RPMI8226 (cell line): ENCODE measurements around the gene GP1BA.

ENCODE experiments used
- DNase-seq: peaks from one replicate; pipeline ENCODE4 v3.0.0-alpha.2; 2015

Gene GP1BA

GRCh38 chr17:4951486-4951885, 19.4 kb downstream of the GP1BA start:
- peak; percentile 49 for DNase-seq

- no peak for DNase-seq
Measured at GRCh38 chr17:4953451-4953961, 21.4 kb downstream of the GP1BA start.

- DNase-seq, result no peak
Measured at GRCh38 chr17:4955091-4955490, 23.0 kb downstream of the GP1BA start.

GRCh38 chr17:4956493-4957061, 24.5 kb downstream of the GP1BA start:
- DNase-seq, result no peak

- no peak for DNase-seq
Measured at GRCh38 chr17:4958102-4958501, 26.0 kb downstream of the GP1BA start.

- no peak for DNase-seq
Measured at GRCh38 chr17:4959261-4959965, 27.3 kb downstream of the GP1BA start.

- no peak for DNase-seq
Measured at GRCh38 chr17:4960279-4960922, 28.3 kb downstream of the GP1BA start.

GRCh38 chr17:4965311-4965986, 33.4 kb downstream of the GP1BA start:
- DNase-seq, result no peak

- peak; percentile 95 for DNase-seq
Measured at GRCh38 chr17:4966844-4967538, 34.9 kb downstream of the GP1BA start.

GRCh38 chr17:4967539-4968485, 35.7 kb downstream of the GP1BA start, which contains the start of gene SPAG7:
SPAG7 (minus strand) TSS chr17:4967817; CDS start chr17:4967804, 13 bp downstream.
- peak; percentile 94 for DNase-seq

- DNase-seq, result no peak
Measured at GRCh38 chr17:4968486-4969046, 36.5 kb downstream of the GP1BA start.

- no peak for DNase-seq
Measured at GRCh38 chr17:4969047-4969550, 37.0 kb downstream of the GP1BA start.

GRCh38 chr17:4969551-4970173, 37.6 kb downstream of the GP1BA start:
- no peak for DNase-seq

GRCh38 chr17:4970273-4970672, 38.2 kb downstream of the GP1BA start:
- DNase-seq, result no peak

GRCh38 chr17:4971826-4972225, 39.7 kb downstream of the GP1BA start:
- DNase-seq, result no peak

- DNase-seq, result no peak
Measured at GRCh38 chr17:4972322-4972721, 40.2 kb downstream of the GP1BA start.

GRCh38 chr17:4972752-4973151, 40.7 kb downstream of the GP1BA start:
- no peak for DNase-seq

GRCh38 chr17:4973256-4974114, 41.4 kb downstream of the GP1BA start:
- DNase-seq, result no peak

- no peak for DNase-seq
Measured at GRCh38 chr17:4974115-4974670, 42.1 kb downstream of the GP1BA start.
